SU-DHL-6 (cell line): ENCODE data around the gene CPLX1.
"Not testable (repeated sequence)": the region's sequence is repeated elsewhere in the genome, so short reads cannot be mapped to it uniquely, and the experiment has no call there.

Experiments
- H2AFZ ChIP-seq: fragments of 200-600 bp; sonication (generic); 2 replicates; pipeline ENCODE4 v1.6.1; 2014; ENCODE audit warnings: low read depth, mild to moderate bottlenecking, moderate library complexity, mixed read lengths, antibody characterized with exemption, low read length; ENCODE audit not compliant: severe bottlenecking
- H3F3A ChIP-seq: fragments of 200-600 bp; shearing (Covaris generic); 2 replicates; pipeline ENCODE4 v1.6.0; 2016; ENCODE audit warnings: antibody characterized with exemption, mild to moderate bottlenecking; ENCODE audit not compliant: insufficient read depth
- H3K27ac ChIP-seq: fragments of 200-600 bp; sonication (generic); 2 replicates; pipeline ENCODE4 v1.5.1; 2016; ENCODE audit warnings: low read depth, mild to moderate bottlenecking, low read length, moderate library complexity, mixed read lengths
- H3K27me3 ChIP-seq: fragments of 200-600 bp; sonication (generic), shearing (Covaris generic); 2 replicates; pipeline ENCODE4 v1.6.0; 2014; ENCODE audit warnings: mild to moderate bottlenecking, low read length
- H3K36me3 ChIP-seq: fragments of 200-600 bp; sonication (generic); 2 replicates; pipeline ENCODE4 v1.6.1; 2014; ENCODE audit warnings: mild to moderate bottlenecking, low read length, mixed read lengths
- H3K4me2 ChIP-seq: fragments of 300-600, 200-600 bp; shearing (Covaris generic), sonication (generic); 2 replicates; pipeline ENCODE4 v1.6.0; 2014; ENCODE audit warnings: low read length, low read depth, mild to moderate bottlenecking; ENCODE audit not compliant: poor library complexity, severe bottlenecking
- H3K4me3 ChIP-seq: fragments of 200-600 bp; sonication (generic); 2 replicates; pipeline ENCODE4 v1.5.1; 2014; ENCODE audit warnings: antibody characterized with exemption, low read length, mild to moderate bottlenecking, mixed read lengths; ENCODE audit not compliant: insufficient read depth, poor library complexity, severe bottlenecking
- H3K79me2 ChIP-seq: fragments of 200-600 bp; sonication (generic); 2 replicates; pipeline ENCODE4 v1.6.1; 2014; ENCODE audit warnings: mild to moderate bottlenecking, low read length, moderate library complexity; ENCODE audit not compliant: insufficient read depth
- H3K9ac ChIP-seq: fragments of 200-600 bp; sonication (generic); 2 replicates; pipeline ENCODE4 v1.7.0; 2014; ENCODE audit warnings: mild to moderate bottlenecking, low read length
- H3K9me2 ChIP-seq: fragments of 200-600 bp; sonication (generic); replicated peaks from 2 replicates; pipeline ENCODE4 v1.6.1; 2014; ENCODE audit warnings: low read length; ENCODE audit not compliant: insufficient read depth
- H3K9me3 ChIP-seq: fragments of 200-600 bp; sonication (generic); 2 replicates; pipeline ENCODE4 v1.6.1; 2014; ENCODE audit warnings: low read length, mixed read lengths; ENCODE audit not compliant: insufficient read depth
- H4K20me1 ChIP-seq: fragments of 200-600 bp; sonication (generic); 2 replicates; pipeline ENCODE4 v1.6.1; 2014; ENCODE audit warnings: low read depth, mild to moderate bottlenecking, antibody characterized with exemption, low read length, moderate library complexity, mixed read lengths
- CTCF ChIP-seq: fragments of 200-600 bp; sonication (generic); IDR thresholded peaks from one replicate; pipeline ENCODE4 v1.5.1; 2017; ENCODE audit warnings: antibody characterized with exemption, mild to moderate bottlenecking, low read length, moderate library complexity; ENCODE audit not compliant: insufficient read depth, poor library complexity, severe bottlenecking
- EZH2phosphoT487 ChIP-seq: fragments of 200-600 bp; sonication (generic), shearing (Covaris generic); conservative IDR thresholded peaks from 2 replicates; pipeline ENCODE4 v1.6.1; 2018; ENCODE audit warnings: mild to moderate bottlenecking, antibody characterized with exemption, low read length, moderate library complexity, mixed read lengths

The CPLX1 gene

GRCh38 chr4:776743-777441, 49.0 kb downstream of the CPLX1 start:
- no peaks in the 10 kb centered on the region for H3K27me3 ChIP-seq
- no peak overlapping the region for H3K9ac ChIP-seq
- H3K4me3 ChIP-seq = no peak overlapping the region
- no peaks in the 10 kb centered on the region for H3F3A ChIP-seq
- no peaks in the 10 kb centered on the region for H3K9me2 ChIP-seq
- no peak overlapping the region for H2AFZ ChIP-seq
- no peaks in the 10 kb centered on the region for H4K20me1 ChIP-seq
- no peak for TF ChIP-seq CTCF
- TF ChIP-seq EZH2phosphoT487 = no peak
- H3K36me3 ChIP-seq = peaks cover 4% of the 10 kb centered on the region; the same call in 1 of the 2 replicates
- no peak overlapping the region for H3K27ac ChIP-seq
- H3K79me2 ChIP-seq = peaks cover 84% of the 10 kb centered on the region
- H3K4me2 ChIP-seq = no peak overlapping the region
- no peaks in the 10 kb centered on the region for H3K9me3 ChIP-seq

- not testable (repeated sequence) for H4K20me1 ChIP-seq, H3K4me2 ChIP-seq, H3K4me3 ChIP-seq, H3K27ac ChIP-seq, H3K36me3 ChIP-seq, H3K9ac ChIP-seq, H3K9me2 ChIP-seq, H2AFZ ChIP-seq, H3K9me3 ChIP-seq, H3F3A ChIP-seq, H3K27me3 ChIP-seq
- peaks cover 80% of the 10 kb centered on the region for H3K79me2 ChIP-seq
Observed at GRCh38 chr4:775485-775884, 50.4 kb downstream of the CPLX1 start.

GRCh38 chr4:774419-775092, 51.4 kb downstream of the CPLX1 start:
- peaks cover 80% of the 10 kb centered on the region for H3K79me2 ChIP-seq
- not testable (repeated sequence) for H4K20me1 ChIP-seq, H3K36me3 ChIP-seq, H3K4me2 ChIP-seq, H3F3A ChIP-seq, H3K27ac ChIP-seq, H3K9ac ChIP-seq, H3K9me2 ChIP-seq, H3K9me3 ChIP-seq, H2AFZ ChIP-seq, H3K4me3 ChIP-seq, H3K27me3 ChIP-seq

- no peaks in the 10 kb centered on the region for H3K27me3 ChIP-seq
- H3K79me2 ChIP-seq = peaks cover 77% of the 10 kb centered on the region
- H3K9ac ChIP-seq = no peak overlapping the region
- no peak overlapping the region for H3K4me3 ChIP-seq
- no peak overlapping the region for H3K4me2 ChIP-seq
- no peak overlapping the region for H3K27ac ChIP-seq
- peaks cover 3% of the 10 kb centered on the region; the same call in 1 of the 2 replicates for H4K20me1 ChIP-seq
- TF ChIP-seq EZH2phosphoT487 (no peak), CTCF (no peak)
- H3K9me3 ChIP-seq = no peaks in the 10 kb centered on the region
- H3K9me2 ChIP-seq = no peaks in the 10 kb centered on the region
- peaks cover 8% of the 10 kb centered on the region for H3K36me3 ChIP-seq
- H2AFZ ChIP-seq = no peak overlapping the region
- peaks cover 14% of the 10 kb centered on the region for H3F3A ChIP-seq
Observed at GRCh38 chr4:773214-773613, 52.7 kb downstream of the CPLX1 start.
